Measurements from ENCODE around the gene IL19.

The IL19 gene

GRCh38 chr1:206875752-206876377, 105.3 kb downstream of the IL19 start:
- Histone ChIP-seq H3K4me1 (ENCODE audit: control insufficient read depth, insufficient read depth, low read length) (no peaks in the 10 kb centered on the region), H3K9ac (ENCODE audit: low read depth, low read length) (no peak overlapping the region), H3K36me3 (ENCODE audit: control insufficient read depth, insufficient read depth, low read length) (no peaks in the 10 kb centered on the region), H3K9me3 (ENCODE audit: control insufficient read depth, insufficient read depth, low read length) (no peaks in the 10 kb centered on the region), H3K27me3 (ENCODE audit: control insufficient read depth, insufficient read depth, low read length) (no peaks in the 10 kb centered on the region), H3K4me3 (ENCODE audit: low read depth, low read length) (no peak overlapping the region)

GRCh38 chr1:206878456-206878855, 107.9 kb downstream of the IL19 start:
- Histone ChIP-seq H3K9ac (ENCODE audit: low read depth, low read length) (no peak overlapping the region), H3K27me3 (ENCODE audit: control insufficient read depth, insufficient read depth, low read length) (no peaks in the 10 kb centered on the region)

GRCh38 chr1:206880314-206880713, 109.7 kb downstream of the IL19 start:
- Histone ChIP-seq H3K9me3 (ENCODE audit: control insufficient read depth, insufficient read depth, low read length) (no peaks in the 10 kb centered on the region), H3K4me3 (ENCODE audit: low read depth, low read length) (no peak overlapping the region), H3K36me3 (ENCODE audit: control insufficient read depth, insufficient read depth, low read length) (no peaks in the 10 kb centered on the region), H3K27me3 (ENCODE audit: control insufficient read depth, insufficient read depth, low read length) (no peaks in the 10 kb centered on the region), H3K4me1 (ENCODE audit: control insufficient read depth, insufficient read depth, low read length) (no peaks in the 10 kb centered on the region), H3K9ac (ENCODE audit: low read depth, low read length) (no peak overlapping the region)

More at GRCh38 chr1:206878456-206878855, 107.9 kb downstream of the IL19 start:
- no peak overlapping the region for H3K4me3 ChIP-seq (ENCODE audit: low read depth, low read length)
- no peaks in the 10 kb centered on the region for H3K36me3 ChIP-seq (ENCODE audit: control insufficient read depth, insufficient read depth, low read length)
- H3K9me3 ChIP-seq (ENCODE audit: control insufficient read depth, insufficient read depth, low read length), result no peaks in the 10 kb centered on the region
- no peaks in the 10 kb centered on the region for H3K4me1 ChIP-seq (ENCODE audit: control insufficient read depth, insufficient read depth, low read length)

GRCh38 chr1:206882555-206882954, 112.0 kb downstream of the IL19 start:
- Histone ChIP-seq H3K4me1 (ENCODE audit: control insufficient read depth, insufficient read depth, low read length) (no peaks in the 10 kb centered on the region), H3K4me3 (ENCODE audit: low read depth, low read length) (no peak overlapping the region), H3K9me3 (ENCODE audit: control insufficient read depth, insufficient read depth, low read length) (no peaks in the 10 kb centered on the region)

GRCh38 chr1:206883160-206883559, 112.6 kb downstream of the IL19 start:
- no peaks in the 10 kb centered on the region for H3K36me3 ChIP-seq (ENCODE audit: control insufficient read depth, insufficient read depth, low read length)
- no peak overlapping the region for H3K9ac ChIP-seq (ENCODE audit: low read depth, low read length)
- H3K4me1 ChIP-seq (ENCODE audit: control insufficient read depth, insufficient read depth, low read length), result no peaks in the 10 kb centered on the region
- no peak overlapping the region for H3K4me3 ChIP-seq (ENCODE audit: low read depth, low read length)
- H3K27me3 ChIP-seq (ENCODE audit: control insufficient read depth, insufficient read depth, low read length), result no peaks in the 10 kb centered on the region
- no peaks in the 10 kb centered on the region for H3K9me3 ChIP-seq (ENCODE audit: control insufficient read depth, insufficient read depth, low read length)

More at GRCh38 chr1:206882555-206882954, 112.0 kb downstream of the IL19 start:
- no peaks in the 10 kb centered on the region for H3K27me3 ChIP-seq (ENCODE audit: control insufficient read depth, insufficient read depth, low read length)
- no peaks in the 10 kb centered on the region for H3K36me3 ChIP-seq (ENCODE audit: control insufficient read depth, insufficient read depth, low read length)
- H3K9ac ChIP-seq (ENCODE audit: low read depth, low read length), result no peak overlapping the region

- no peaks in the 10 kb centered on the region for H3K9me3 ChIP-seq (ENCODE audit: control insufficient read depth, insufficient read depth, low read length)
- H3K27me3 ChIP-seq (ENCODE audit: control insufficient read depth, insufficient read depth, low read length), result no peaks in the 10 kb centered on the region
- H3K9ac ChIP-seq (ENCODE audit: low read depth, low read length), result no peak overlapping the region
- no peak overlapping the region for H3K4me3 ChIP-seq (ENCODE audit: low read depth, low read length)
- H3K4me1 ChIP-seq (ENCODE audit: control insufficient read depth, insufficient read depth, low read length), result no peaks in the 10 kb centered on the region
- H3K36me3 ChIP-seq (ENCODE audit: control insufficient read depth, insufficient read depth, low read length), result no peaks in the 10 kb centered on the region
Measured at GRCh38 chr1:206883876-206884275, 113.3 kb downstream of the IL19 start.

GRCh38 chr1:206885341-206886060, 114.9 kb downstream of the IL19 start:
- no peak overlapping the region for H3K4me3 ChIP-seq (ENCODE audit: low read depth, low read length)
- H3K9me3 ChIP-seq (ENCODE audit: control insufficient read depth, insufficient read depth, low read length), result no peaks in the 10 kb centered on the region
- H3K36me3 ChIP-seq (ENCODE audit: control insufficient read depth, insufficient read depth, low read length), result no peaks in the 10 kb centered on the region
- H3K4me1 ChIP-seq (ENCODE audit: control insufficient read depth, insufficient read depth, low read length), result peaks cover 6% of the 10 kb centered on the region
- H3K27me3 ChIP-seq (ENCODE audit: control insufficient read depth, insufficient read depth, low read length), result no peaks in the 10 kb centered on the region
- no peak overlapping the region for H3K9ac ChIP-seq (ENCODE audit: low read depth, low read length)

- H3K36me3 ChIP-seq (ENCODE audit: control insufficient read depth, insufficient read depth, low read length), result no peaks in the 10 kb centered on the region
- H3K9ac ChIP-seq (ENCODE audit: low read depth, low read length), result no peak overlapping the region
- H3K27me3 ChIP-seq (ENCODE audit: control insufficient read depth, insufficient read depth, low read length), result no peaks in the 10 kb centered on the region
- H3K9me3 ChIP-seq (ENCODE audit: control insufficient read depth, insufficient read depth, low read length), result no peaks in the 10 kb centered on the region
- no peak overlapping the region for H3K4me3 ChIP-seq (ENCODE audit: low read depth, low read length)
- peaks cover 8% of the 10 kb centered on the region for H3K4me1 ChIP-seq (ENCODE audit: control insufficient read depth, insufficient read depth, low read length)
Measured at GRCh38 chr1:206886831-206887230, 116.3 kb downstream of the IL19 start.

- Histone ChIP-seq H3K9me3 (ENCODE audit: control insufficient read depth, insufficient read depth, low read length) (no peaks in the 10 kb centered on the region), H3K36me3 (ENCODE audit: control insufficient read depth, insufficient read depth, low read length) (no peaks in the 10 kb centered on the region), H3K4me1 (ENCODE audit: control insufficient read depth, insufficient read depth, low read length) (peaks cover 8% of the 10 kb centered on the region), H3K27me3 (ENCODE audit: control insufficient read depth, insufficient read depth, low read length) (no peaks in the 10 kb centered on the region), H3K9ac (ENCODE audit: low read depth, low read length) (no peak overlapping the region), H3K4me3 (ENCODE audit: low read depth, low read length) (no peak overlapping the region)
Measured at GRCh38 chr1:206887701-206888100, 117.1 kb downstream of the IL19 start.

GRCh38 chr1:206890125-206891060, 119.8 kb downstream of the IL19 start:
- H3K9me3 ChIP-seq (ENCODE audit: control insufficient read depth, insufficient read depth, low read length), result no peaks in the 10 kb centered on the region
- no peak overlapping the region for H3K9ac ChIP-seq (ENCODE audit: low read depth, low read length)
- H3K4me3 ChIP-seq (ENCODE audit: low read depth, low read length), result no peak overlapping the region
- no peaks in the 10 kb centered on the region for H3K36me3 ChIP-seq (ENCODE audit: control insufficient read depth, insufficient read depth, low read length)
- peaks cover 8% of the 10 kb centered on the region for H3K4me1 ChIP-seq (ENCODE audit: control insufficient read depth, insufficient read depth, low read length)
- no peaks in the 10 kb centered on the region for H3K27me3 ChIP-seq (ENCODE audit: control insufficient read depth, insufficient read depth, low read length)

- Histone ChIP-seq H3K27me3 (ENCODE audit: control insufficient read depth, insufficient read depth, low read length) (no peaks in the 10 kb centered on the region), H3K36me3 (ENCODE audit: control insufficient read depth, insufficient read depth, low read length) (no peaks in the 10 kb centered on the region), H3K9ac (ENCODE audit: low read depth, low read length) (no peak overlapping the region), H3K9me3 (ENCODE audit: control insufficient read depth, insufficient read depth, low read length) (no peaks in the 10 kb centered on the region), H3K4me1 (ENCODE audit: control insufficient read depth, insufficient read depth, low read length) (peaks cover 8% of the 10 kb centered on the region), H3K4me3 (ENCODE audit: low read depth, low read length) (no peak overlapping the region)
Measured at GRCh38 chr1:206891412-206891811, 120.8 kb downstream of the IL19 start.
